Activated CD4-positive, alpha-beta T cell treated with anti-CD3 and anti-CD28 coated beads, Interleukin-2, amount 50 U/mL, for 24 hours (primary cell): ENCODE data around the gene PTOV1.

Experiments
- DNase-seq, 2 donors: peaks; one replicate each; pipeline ENCODE4 v3.0.0-alpha.2; 2020; ENCODE audit warnings: low read depth in 1 of 2, low spot score in 1 of 2

Gene PTOV1

GRCh38 chr19:49850487-49851342, at the start of gene PTOV1:
TSS of gene PTOV1 (plus strand) at chr19:49851159.
- peak; percentile 82 to 84 for DNase-seq

DNA sequence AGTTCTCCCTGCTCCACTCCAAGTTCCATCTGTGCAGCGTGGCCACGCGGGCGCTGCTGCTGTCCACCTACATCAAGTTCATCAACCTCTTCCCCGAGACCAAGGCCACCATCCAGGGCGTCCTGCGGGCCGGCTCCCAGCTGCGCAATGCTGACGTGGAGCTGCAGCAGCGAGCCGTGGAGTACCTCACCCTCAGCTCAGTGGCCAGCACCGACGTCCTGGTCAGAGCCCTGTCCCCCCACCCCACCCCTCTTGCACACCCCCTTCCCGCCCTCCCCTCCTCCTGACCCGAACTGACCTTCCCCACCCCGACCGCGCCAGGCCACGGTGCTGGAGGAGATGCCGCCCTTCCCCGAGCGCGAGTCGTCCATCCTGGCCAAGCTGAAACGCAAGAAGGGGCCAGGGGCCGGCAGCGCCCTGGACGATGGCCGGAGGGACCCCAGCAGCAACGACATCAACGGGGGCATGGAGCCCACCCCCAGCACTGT, 49.5 kb upstream of the PTOV1 start:
- no peak for DNase-seq

DNA sequence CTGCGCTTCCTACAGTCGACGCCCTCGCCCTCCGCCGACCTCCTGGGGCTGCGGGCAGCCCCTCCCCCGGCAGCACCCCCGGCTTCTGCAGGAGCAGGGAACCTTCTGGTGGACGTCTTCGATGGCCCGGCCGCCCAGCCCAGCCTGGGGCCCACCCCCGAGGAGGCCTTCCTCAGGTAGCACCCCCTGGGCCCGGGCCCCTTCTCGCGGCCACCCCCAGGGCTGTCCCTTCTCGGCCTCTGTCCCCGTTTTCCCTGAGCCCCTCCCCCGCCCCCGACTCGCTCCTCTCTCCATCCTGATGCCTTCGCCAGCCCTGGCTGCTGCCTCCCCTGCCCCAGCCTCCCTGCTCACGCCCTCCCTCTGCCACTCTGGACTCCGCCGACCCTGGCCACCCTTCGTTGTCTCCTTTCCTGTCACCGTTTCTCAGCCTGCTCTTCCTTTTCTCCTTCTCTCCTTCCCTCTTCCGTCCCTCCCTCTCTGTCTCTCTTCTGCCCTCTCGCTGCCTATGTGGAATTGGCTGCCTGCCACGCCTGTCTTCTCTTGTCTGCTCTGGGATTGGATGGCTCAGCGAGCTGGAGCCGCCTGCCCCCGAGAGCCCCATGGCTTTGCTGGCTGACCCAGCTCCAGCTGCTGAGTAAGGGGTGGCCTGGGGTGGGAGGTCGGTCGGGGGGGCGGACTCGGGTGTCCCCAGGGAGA, 48.8 kb upstream of the PTOV1 start:
- no peak for DNase-seq

DNA sequence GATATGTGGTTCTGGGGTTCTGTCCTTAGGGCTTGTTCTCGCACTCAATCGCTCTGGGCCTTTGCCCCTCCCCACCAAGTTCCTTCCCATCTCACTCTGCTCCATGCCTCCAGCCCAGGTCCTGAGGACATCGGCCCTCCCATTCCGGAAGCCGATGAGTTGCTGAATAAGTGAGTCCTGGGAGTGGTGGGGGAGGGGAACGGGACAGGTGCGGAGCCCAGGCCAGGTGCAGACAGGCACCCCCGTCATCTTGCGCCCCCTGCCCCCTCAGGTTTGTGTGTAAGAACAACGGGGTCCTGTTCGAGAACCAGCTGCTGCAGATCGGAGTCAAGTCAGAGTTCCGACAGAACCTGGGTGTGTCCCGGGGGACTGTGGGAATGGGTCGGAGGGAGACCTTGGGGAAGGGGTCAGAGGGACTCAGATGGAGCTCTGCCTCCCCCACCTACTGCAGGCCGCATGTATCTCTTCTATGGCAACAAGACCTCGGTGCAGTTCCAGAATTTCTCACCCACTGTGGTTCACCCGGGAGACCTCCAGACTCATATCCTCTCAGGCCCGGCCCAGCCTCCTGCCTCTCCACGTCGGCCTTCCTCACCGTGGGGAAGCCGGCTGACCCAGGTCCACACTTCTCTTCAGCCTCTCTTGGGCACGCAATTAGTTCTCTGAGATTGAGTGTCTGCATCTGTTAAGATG, 48.0 kb upstream of the PTOV1 start:
- DNase-seq, result no peak

DNA sequence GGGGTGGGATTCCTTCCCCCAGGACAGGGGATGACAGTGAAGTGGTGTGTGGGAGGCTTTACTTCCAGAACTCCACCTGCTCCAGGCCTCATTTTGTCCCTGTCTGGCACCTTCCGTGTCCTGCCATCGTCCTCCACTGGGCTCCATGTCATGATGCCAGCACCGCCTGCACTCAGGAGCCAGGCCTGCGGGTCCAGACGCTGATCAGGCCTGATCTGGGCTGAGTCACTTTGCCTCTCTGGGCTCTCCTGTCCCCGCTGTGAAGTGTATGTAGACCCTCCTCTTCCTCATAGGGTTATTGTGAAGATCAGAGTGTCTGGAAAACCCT, 47.5 kb upstream of the PTOV1 start:
- DNase-seq, result no peak

DNA sequence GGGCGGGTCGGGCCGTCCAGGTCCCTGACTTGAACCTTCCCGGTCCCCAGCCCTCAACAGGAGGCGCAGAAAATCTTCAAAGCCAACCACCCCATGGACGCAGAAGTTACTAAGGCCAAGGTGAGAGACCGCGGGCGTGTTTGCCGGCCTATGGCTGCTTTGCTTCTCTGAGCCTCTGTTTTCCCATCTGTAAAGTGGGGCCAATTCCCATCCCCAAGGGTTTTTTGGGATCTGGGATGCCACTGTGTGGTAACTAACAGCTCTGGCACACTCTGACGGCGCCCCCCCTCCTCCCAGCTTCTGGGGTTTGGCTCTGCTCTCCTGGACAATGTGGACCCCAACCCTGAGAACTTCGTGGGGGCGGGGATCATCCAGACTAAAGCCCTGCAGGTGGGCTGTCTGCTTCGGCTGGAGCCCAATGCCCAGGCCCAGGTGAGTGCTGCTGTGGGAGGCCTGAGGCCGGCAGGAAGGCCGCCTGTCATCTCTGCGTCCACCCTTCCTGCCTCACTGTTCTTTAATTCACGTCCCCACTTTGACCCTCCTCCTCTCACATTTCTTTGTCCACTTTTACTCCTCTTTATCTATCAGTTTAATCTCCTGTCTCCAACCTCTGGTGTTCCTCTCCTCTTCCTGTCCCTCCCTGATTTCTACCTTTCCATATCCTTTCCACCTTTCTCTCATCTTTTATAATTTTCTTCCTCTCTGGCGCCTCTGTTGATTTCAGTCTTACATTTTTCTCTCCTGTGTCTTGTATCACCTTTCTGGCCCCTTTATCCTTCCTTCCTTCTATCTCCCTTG, 44.9 kb upstream of the PTOV1 start:
- no peak for DNase-seq

GRCh38 chr19:49806620-49806959, 44.4 kb upstream of the PTOV1 start:
- no peak for DNase-seq

DNA sequence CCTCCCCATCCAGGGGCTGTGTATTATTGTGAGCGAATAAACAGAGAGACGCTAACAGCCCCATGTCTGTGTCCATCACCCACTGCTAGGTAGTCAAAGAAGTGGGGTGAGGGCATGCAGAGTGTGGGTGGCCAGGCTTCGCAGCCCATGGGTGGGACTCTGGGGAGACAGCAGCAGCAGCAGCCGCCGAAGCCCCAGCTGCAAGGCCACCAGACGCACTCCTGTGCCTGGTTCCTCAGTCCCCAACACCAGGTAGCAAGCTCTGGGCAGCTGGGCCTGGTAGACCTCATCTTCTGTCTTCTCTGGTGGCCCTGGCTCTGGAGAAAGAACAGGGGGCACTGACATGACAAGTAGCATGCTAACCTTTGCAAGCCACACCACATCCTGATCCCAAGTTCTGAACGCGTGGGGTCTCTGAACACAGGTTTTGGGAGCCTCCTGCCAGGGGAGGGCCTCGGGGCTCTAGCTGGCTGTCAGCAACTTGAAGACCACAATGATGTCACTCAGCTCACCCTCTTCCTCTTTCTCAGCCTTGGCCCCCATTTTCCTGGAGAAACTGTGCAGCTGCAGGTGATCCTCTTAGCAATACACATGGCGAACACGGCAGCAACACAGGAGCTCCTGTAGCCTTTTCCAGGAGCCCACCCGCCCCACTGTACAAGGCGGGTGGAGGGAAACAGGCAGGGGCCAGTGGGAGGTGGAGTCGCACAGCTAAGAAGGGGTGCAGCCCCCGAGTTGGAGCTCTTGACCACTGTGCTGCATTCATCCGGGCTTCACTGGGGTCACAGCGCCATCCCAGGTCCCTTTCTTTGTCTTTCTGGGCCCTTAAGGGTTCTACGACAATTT, 43.7 kb upstream of the PTOV1 start:
- DNase-seq, result no peak

DNA sequence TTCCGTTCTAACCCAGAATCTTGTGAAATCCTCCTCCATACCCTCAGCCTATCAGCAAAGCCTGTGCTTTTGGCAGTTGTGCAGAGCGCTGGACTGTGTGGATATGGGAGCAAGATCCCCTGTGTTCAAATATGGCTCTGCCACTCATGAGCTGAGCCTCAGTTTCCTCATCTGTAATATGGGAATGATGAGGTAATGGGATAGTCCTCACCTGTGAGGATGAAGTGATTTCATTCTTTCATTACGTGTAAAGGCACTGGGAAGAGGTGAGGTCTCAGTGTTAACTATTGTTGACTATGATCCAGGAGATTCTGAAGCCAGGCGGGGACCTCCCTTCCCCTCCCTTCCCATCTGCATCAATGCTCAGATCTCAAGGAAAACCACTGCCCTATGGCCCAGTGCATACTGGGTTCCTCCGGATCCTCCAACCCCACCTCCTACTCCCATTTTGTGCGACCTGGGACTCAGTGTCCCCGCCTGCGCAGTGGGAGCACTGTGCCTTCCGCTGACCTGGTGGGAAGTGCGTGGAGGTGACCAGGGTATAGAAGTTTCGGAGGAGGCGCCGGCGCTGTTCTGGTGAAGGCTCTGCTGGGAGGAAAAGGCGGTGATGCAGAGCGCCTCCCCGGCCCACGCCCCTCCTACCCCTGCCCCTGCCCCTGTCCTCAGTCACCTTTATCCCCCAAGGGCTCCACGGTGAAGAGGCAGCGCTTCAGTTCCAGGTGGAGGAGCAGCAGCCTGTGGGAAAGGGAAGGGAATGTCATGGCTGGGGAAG, 42.9 kb upstream of the PTOV1 start:
- no peak for DNase-seq

- DNase-seq, result peak; percentile 67 to 78
These were observed 42.2 kb upstream of the PTOV1 start for GRCh38 chr19:49808711-49809159.

GRCh38 chr19:49809160-49809940, 41.6 kb upstream of the PTOV1 start:
- DNase-seq, result peak; percentile 16 to 24

DNA sequence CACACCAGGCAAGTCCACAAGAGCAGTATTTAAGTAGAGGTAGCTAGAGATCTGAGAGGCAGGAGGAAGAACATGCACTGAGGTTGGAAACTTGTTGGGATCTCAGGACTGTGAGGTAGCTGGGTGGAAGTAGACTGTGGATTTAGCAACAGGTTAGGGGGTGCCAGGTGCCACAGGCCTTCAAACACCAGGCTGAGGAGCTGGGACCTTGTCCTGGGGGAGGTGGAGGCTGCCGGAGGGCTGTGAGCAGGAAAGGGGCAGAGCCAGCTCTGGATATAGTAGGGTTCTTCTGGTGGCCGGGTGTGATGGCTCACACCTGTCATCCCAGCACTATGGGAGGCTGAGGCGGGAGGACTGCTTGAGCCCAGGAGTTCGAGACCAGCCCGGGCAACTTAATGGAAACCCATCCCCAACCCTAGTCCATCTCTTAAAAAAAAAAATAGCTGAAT, 41.0 kb upstream of the PTOV1 start:
- no peak for DNase-seq

DNA sequence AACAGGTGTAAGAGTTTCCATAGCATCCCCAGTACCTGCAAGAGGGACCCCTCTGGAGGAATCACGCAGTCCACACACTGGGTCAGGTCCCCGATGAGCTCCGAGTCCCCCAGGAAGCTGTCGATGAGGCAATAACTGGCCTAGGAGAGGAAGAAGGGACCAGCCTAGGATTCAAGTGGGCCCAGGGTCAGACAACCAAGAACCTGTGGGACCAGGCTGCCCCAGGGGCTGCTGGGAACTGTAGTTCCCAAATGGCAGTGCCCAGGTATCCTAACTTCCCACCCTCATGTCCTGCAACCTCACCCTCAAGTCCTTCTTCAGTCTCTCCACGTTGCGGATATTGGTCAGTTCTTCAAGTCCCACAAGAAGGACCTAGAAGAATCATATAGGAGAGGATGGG, 39.6 kb upstream of the PTOV1 start:
- no peak for DNase-seq

DNA sequence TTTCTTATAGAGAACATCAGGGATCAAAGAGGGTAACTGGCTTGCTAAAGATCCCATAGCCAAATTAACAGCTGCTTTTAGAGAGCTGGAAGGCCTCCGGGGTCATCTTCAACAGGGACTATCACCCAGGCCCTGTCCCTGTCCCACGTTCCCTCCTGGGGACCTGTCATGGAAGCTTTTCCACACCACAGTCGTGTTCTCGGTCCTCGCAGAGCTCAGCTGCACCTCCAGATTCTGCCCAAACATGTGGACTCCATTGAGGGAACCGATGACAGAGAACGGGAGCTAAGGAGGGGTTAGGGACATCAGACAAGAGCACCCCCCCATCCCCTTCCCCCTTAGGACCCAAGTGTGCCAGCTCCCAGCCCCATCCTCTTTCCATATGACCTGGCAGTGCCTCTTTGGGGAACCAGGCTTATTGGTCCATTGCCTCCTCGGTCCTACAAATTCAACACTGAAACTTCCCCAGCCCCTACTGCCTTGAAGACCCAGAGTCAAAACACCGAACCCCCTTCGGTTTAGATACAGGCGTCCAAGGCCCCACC, 38.4 kb upstream of the PTOV1 start:
- no peak for DNase-seq

GRCh38 chr19:49812997-49813861, 37.7 kb upstream of the PTOV1 start, which contains the start of gene FUZ:
TSS of gene FUZ (minus strand) at chr19:49813292. CDS start at chr19:49813106, 186 bp downstream.
- peak; percentile 68 to 90 for DNase-seq

- no peak for DNase-seq
These were observed 36.9 kb upstream of the PTOV1 start for GRCh38 chr19:49814010-49814409.

DNA sequence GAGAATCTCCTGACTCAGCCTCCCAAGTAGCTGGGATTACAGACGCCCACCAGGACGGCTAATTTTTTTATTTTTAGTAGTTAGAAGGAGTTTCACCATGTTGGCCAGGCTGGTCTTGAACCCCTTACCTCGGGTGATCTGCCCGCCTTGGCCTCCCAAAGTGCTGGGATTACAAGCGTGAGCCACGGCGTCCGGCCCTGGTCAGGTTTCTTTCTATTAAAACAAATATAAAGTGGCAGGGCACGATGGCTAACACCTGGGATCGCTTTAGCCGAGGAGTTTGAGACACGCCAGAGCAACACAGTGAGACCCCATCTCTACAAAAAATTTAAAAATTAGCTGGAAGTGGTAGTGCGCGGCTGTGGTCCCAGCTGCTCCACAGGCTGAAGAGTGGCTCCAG, 34.4 kb upstream of the PTOV1 start:
- no peak for DNase-seq
